ENCODE measurements around the gene HECW1.

The HECW1 gene

GRCh38 chr7:43486634-43487033 is 374.2 kb downstream of the HECW1 start:
- Histone ChIP-seq H3K4me3 (ENCODE audit: low read depth, low read length) (no peak overlapping the region), H3K27ac (ENCODE audit: extremely low read depth, low read depth, low read length) (no peak overlapping the region), H3K9me3 (ENCODE audit: control insufficient read depth, insufficient read depth, low read depth, low read length) (no peaks in the 10 kb centered on the region), H3K36me3 (ENCODE audit: control insufficient read depth in 2 of 2, insufficient read depth in 1 of 2, low read length in 2 of 2) (no peaks in the 10 kb centered on the region), H3K4me1 (ENCODE audit: control insufficient read depth, insufficient read depth, low read length) (no peaks in the 10 kb centered on the region)
- TF ChIP-seq EGR2 (tag by site-specific recombination; IDR thresholded peaks at IDR 0.05; ENCODE audit: low read depth) (no peak), ZNF433 (tag by site-specific recombination; IDR thresholded peaks at IDR 0.05; ENCODE audit: low read depth) (no peak), KLF7 (tag by site-specific recombination; IDR thresholded peaks at IDR 0.05; ENCODE audit: borderline replicate concordance) (no peak), ZBTB11 (tag by site-specific recombination; conservative IDR thresholded peaks at IDR 0.05; ENCODE audit: low read depth) (no peak), ZNF600 (tag by site-specific recombination; IDR thresholded peaks at IDR 0.05) (no peak), SCRT1 (tag by site-specific recombination; IDR thresholded peaks at IDR 0.05; ENCODE audit: borderline replicate concordance) (no peak), ZSCAN30 (tag by site-specific recombination; IDR thresholded peaks at IDR 0.05) (no peak), SALL2 (tag by site-specific recombination; IDR thresholded peaks at IDR 0.05; ENCODE audit: borderline replicate concordance) (no peak), ZNF580 (tag by site-specific recombination; IDR thresholded peaks at IDR 0.05) (no peak), ELK4 (IDR thresholded peaks at IDR 0.05; ENCODE audit: borderline replicate concordance, low read depth, low read length) (no peak), ZNF350 (tag by site-specific recombination; IDR thresholded peaks at IDR 0.05) (no peak), ZNF48 (tag by site-specific recombination; IDR thresholded peaks at IDR 0.05) (no peak), ZNF280D (tag by site-specific recombination; IDR thresholded peaks at IDR 0.05) (no peak), ZNF768 (tag by site-specific recombination; IDR thresholded peaks at IDR 0.05) (no peak), ZNF132 (tag by site-specific recombination; IDR thresholded peaks at IDR 0.05; ENCODE audit: borderline replicate concordance) (no peak), ZNF549 (tag by site-specific recombination; IDR thresholded peaks at IDR 0.05) (no peak), MZF1 (tag by site-specific recombination; IDR thresholded peaks at IDR 0.05; ENCODE audit: borderline replicate concordance) (no peak), ZNF548 (tag by site-specific recombination; IDR thresholded peaks at IDR 0.05) (no peak)
- TF ChIP-seq, protein P1, sequence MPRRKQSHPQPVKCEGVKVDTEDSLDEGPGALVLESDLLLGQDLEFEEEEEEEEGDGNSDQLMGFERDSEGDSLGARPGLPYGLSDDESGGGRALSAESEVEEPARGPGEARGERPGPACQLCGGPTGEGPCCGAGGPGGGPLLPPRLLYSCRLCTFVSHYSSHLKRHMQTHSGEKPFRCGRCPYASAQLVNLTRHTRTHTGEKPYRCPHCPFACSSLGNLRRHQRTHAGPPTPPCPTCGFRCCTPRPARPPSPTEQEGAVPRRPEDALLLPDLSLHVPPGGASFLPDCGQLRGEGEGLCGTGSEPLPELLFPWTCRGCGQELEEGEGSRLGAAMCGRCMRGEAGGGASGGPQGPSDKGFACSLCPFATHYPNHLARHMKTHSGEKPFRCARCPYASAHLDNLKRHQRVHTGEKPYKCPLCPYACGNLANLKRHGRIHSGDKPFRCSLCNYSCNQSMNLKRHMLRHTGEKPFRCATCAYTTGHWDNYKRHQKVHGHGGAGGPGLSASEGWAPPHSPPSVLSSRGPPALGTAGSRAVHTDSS (tag by site-specific recombination; IDR thresholded peaks at IDR 0.05) = no peak
- TF ChIP-seq, protein P2, sequence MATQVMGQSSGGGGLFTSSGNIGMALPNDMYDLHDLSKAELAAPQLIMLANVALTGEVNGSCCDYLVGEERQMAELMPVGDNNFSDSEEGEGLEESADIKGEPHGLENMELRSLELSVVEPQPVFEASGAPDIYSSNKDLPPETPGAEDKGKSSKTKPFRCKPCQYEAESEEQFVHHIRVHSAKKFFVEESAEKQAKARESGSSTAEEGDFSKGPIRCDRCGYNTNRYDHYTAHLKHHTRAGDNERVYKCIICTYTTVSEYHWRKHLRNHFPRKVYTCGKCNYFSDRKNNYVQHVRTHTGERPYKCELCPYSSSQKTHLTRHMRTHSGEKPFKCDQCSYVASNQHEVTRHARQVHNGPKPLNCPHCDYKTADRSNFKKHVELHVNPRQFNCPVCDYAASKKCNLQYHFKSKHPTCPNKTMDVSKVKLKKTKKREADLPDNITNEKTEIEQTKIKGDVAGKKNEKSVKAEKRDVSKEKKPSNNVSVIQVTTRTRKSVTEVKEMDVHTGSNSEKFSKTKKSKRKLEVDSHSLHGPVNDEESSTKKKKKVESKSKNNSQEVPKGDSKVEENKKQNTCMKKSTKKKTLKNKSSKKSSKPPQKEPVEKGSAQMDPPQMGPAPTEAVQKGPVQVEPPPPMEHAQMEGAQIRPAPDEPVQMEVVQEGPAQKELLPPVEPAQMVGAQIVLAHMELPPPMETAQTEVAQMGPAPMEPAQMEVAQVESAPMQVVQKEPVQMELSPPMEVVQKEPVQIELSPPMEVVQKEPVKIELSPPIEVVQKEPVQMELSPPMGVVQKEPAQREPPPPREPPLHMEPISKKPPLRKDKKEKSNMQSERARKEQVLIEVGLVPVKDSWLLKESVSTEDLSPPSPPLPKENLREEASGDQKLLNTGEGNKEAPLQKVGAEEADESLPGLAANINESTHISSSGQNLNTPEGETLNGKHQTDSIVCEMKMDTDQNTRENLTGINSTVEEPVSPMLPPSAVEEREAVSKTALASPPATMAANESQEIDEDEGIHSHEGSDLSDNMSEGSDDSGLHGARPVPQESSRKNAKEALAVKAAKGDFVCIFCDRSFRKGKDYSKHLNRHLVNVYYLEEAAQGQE (tag by site-specific recombination; IDR thresholded peaks at IDR 0.05) = no peak
- ChIA-PET POLR2A (no interaction called here), CTCF (no interaction called here)
